LNCAP (cell line): ENCODE measurements around the gene TRIM33.

ENCODE experiments used
- TF ChIP-seq, protein P1 (sequence below): fragments of 450-650 bp; IDR thresholded peaks from 2 replicates; pipeline ENCODE4 v1.5.1; 2017; ENCODE audit warnings: mild to moderate bottlenecking

Gene TRIM33

DNA sequence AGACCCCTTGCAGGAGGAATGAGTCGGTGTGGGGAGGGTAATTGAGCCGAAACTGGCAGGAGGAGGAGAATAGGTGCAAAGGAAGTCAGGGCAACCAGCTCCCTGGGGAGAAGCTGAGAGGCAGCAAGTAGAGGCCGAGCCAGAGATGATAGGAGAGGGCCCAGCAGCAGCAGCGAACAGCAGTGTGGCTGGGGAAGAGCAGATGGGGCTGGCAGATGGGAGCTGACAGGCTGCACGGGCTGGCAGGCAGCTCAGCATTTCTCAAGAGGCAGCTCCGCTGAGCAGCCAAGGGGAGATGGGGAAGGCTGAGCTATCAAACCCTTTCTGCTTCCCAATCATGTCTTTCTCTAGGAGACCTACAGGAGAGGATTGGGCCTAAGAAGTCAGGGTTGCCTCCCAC is 158.2 kb downstream of the TRIM33 start:
- TF ChIP-seq, protein P1, sequence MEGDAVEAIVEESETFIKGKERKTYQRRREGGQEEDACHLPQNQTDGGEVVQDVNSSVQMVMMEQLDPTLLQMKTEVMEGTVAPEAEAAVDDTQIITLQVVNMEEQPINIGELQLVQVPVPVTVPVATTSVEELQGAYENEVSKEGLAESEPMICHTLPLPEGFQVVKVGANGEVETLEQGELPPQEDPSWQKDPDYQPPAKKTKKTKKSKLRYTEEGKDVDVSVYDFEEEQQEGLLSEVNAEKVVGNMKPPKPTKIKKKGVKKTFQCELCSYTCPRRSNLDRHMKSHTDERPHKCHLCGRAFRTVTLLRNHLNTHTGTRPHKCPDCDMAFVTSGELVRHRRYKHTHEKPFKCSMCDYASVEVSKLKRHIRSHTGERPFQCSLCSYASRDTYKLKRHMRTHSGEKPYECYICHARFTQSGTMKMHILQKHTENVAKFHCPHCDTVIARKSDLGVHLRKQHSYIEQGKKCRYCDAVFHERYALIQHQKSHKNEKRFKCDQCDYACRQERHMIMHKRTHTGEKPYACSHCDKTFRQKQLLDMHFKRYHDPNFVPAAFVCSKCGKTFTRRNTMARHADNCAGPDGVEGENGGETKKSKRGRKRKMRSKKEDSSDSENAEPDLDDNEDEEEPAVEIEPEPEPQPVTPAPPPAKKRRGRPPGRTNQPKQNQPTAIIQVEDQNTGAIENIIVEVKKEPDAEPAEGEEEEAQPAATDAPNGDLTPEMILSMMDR = no peak

DNA sequence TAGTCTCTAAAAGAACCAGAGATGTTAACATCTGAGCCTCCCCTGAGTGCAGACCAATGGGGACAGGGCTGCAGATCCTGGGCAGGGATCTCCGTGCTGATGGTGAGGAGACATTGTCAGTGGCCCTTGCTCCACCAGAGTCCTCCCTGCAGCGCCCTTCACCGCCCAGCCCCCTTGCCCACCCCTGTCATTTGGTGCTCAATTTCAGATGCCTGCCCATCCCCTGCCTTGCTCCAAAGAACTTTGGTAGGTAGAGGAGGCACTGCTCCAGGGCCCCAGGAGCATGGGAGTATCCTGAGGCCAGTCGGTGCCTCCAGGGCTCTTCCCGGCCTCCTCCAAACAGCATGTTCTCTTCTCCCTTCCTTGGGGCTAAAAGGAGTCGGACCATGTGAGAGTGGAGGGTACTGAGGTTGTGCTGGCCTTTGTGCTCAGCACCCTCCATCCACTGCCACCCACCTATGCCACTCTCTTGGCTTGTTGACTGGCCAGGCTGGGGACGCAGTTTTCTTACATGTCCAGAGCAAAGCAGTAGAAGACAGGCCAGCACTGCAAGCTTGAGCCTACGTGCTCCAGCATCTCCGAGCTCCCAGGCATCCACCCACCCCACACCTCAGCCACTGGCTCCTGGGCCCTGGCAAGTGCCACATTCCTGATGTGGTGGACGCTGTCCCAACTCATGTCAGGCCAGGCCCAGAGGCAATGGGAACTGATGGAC is 160.1 kb downstream of the TRIM33 start:
- TF ChIP-seq, protein P1 = no peak

DNA sequence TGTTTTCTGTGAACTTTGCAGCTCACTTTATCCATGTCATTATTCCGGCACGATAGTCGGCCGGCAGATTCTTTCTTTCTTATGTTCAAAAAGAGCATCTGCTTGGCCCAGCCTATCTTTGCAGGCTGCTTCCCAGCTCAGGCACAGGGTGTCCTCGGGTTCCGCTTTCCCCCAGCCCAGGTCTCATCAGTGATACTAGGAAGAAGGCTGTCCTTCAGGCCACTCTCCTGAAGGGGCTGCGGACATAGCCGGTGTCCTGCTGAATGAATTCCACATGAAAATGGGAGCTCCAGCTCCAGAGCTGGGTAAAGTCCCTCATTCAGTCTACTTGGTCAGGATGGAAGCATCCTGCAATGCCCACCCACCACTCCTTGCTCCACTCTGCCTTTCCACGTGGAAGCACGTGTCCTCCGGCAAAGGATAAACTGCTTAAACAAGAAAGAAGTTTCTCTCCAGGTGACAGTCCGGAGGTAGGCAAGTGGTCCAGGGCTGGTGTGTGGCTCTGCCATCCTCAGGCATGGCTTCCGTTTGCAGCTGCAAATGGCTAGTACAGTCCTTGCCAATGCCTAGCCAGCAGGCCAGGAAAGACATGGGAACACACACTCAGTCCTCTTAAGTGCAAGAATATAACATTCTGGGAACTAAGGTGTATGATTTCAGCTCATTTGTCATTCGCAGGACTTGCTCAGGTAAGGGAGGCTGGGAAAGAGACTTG is 161.0 kb downstream of the TRIM33 start:
- TF ChIP-seq, protein P1 = no peak

DNA sequence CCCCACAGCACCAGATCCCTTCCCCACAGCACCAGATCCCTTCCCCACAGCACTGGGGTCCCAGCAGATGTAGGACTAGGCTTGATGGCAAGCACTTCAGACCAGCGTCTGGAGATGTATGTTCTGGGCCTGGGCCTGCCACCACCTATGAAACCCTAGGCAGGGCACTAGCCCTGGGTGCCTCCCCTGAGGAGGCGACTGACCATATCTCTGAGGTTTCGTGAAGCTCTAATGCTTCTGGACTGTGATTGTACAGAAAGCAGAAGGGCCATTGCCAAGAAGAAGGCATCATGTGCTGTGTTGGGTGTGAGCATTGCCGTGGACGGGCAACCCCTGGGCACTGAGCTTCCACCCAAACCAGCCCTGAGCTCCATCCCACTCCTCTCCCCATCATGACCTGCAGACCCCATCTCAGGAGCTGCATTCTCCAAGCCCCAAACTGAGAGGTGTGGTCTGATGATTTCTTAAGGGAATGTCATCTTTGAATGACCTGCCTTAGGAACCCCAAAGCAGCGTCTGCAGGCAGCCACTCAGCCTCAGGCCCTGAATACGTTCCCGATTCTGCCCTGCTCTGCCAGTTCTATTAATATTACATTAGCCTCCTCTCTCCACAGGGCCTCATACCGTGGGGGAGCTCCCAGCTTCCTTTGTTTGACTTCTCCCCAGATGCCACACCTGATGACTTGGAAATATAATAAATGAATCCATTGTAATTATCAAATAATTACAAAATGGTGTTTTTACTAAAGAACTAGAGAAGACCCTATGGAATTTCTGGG is 163.4 kb downstream of the TRIM33 start:
- TF ChIP-seq, protein P1 = no peak

DNA sequence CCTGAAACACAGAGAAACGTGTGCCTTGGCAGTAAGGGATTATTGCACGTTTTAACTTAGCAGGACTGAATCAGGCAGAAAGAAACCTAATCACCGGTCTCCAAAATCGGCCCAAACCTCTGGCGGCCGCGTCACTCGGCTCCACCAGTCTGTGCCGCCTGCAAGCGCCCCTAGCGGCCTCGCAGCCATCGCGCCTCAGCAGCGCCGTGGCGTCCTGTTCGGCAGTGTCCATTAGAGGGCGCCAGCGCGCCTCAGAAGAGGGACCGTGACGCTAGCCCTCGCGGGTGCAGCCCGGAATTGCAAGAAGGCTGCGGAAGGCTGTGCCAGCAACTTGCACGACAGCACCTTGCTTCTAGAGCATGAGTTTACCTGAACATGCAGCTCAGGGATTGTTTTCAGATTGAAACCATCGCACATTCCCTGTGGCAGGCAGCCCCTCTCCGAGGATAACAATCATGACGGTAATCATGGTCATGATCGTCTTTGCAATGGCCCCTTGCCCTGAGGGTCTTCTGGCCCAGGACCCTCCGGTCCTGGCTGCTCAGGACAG is 164.4 kb downstream of the TRIM33 start:
- TF ChIP-seq, protein P1 = peak; percentile 100

DNA sequence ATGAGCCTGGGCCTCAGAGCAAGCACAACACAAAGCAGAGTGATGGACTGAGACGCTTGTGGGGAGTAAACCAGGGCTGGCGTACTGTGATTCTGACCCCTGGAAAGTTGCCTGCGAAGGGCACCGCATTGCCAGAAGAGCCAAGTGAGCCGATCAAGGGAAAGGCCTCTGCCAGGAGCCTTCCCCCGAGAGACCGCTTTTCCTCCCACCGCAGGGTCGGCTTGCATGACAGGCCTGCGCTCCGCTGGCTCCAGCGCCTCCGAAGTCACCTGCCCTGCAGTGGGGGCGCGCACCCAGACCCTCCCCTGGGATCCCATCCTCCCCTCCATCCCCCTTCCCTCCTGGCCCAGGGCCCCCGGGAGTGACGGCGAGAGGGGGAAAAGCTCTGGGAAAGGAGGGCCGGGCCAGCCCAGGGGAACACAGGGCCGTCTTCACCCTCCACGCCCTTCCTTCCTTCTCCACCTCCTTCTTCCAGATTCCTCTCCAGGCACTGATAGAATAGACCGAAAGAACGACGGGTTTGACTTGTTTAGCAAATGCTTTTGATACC is 165.0 kb downstream of the TRIM33 start:
- TF ChIP-seq, protein P1 = no peak

DNA sequence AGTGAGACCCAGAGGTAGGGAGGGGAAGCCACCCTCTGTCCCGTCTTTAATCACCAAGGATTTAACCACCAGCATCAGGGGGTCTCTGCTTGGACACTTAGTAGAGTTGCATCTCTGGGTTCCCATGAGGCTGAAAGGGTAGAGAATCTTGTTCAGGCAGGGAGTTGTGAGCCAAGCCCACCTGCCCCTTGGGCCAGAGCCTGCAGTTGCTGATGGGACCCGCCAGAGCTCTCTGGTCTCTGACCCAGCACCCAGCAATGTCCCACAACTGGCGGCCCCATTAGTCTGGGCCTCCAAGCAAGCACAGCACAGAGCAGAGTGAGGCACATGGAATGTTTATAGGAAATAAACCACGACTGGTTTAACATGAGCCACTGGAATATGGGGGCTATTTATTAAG is 166.3 kb downstream of the TRIM33 start:
- TF ChIP-seq, protein P1 = no peak
